ENCODE data around the gene COA5. TPM values are rescaled to one million over a fixed set of nuclear protein-coding genes. Genes with fewer than 3 reads are reported as not detected.

COA5 gene
- total RNA-seq, 4 donors from 2014 or later: 14.3 to 31.3 (median 29.0) TPM

GRCh38 chr2:98634406-98635092, 26.2 kb upstream of the COA5 start:
- intact Hi-C loops (cut with DNase I; ENCODE audit: low total_unique reads): no loop called here
- WGBS, 2 donors: 82 to 84% methylated on average over 9 of the region's 9 CpGs
- DNase-seq (ENCODE audit: low spot score in 2 of 2): no peak
- TF ChIP-seq CTCF (IDR thresholded peaks at IDR 0.05): no peak
- no peak for TF ChIP-seq POLR2A (IDR thresholded peaks at IDR 0.05)
- no peak overlapping the region for H3K4me3 ChIP-seq (ENCODE audit: low read depth, poor library complexity, severe bottlenecking)

GRCh38 chr2:98632351-98632750, 24.0 kb upstream of the COA5 start:
- WGBS, 2 donors: 83 to 87% methylated on average over 3 of the region's 3 CpGs
- H3K4me3 ChIP-seq (ENCODE audit: low read depth, poor library complexity, severe bottlenecking): no peak overlapping the region
- intact Hi-C loops (cut with DNase I; ENCODE audit: low total_unique reads): no loop called here
- DNase-seq (ENCODE audit: low spot score in 2 of 2): no peak
- TF ChIP-seq CTCF (IDR thresholded peaks at IDR 0.05): no peak
- no peak for TF ChIP-seq POLR2A (IDR thresholded peaks at IDR 0.05)

GRCh38 chr2:98623657-98624056, 15.3 kb upstream of the COA5 start:
- TF ChIP-seq POLR2A (IDR thresholded peaks at IDR 0.05) (no peak), CTCF (IDR thresholded peaks at IDR 0.05) (no peak)
- H3K4me3 ChIP-seq (ENCODE audit: low read depth, poor library complexity, severe bottlenecking): no peak overlapping the region
- DNase-seq (ENCODE audit: low spot score in 2 of 2): peak in 1 of 2 donors; percentile 38
- 76 to 78% methylated on average over 5 of the region's 5 CpGs for WGBS, 2 donors
- intact Hi-C loops (cut with DNase I; ENCODE audit: low total_unique reads): no loop called here

- no peak for DNase-seq (ENCODE audit: low spot score in 2 of 2)
- TF ChIP-seq CTCF (IDR thresholded peaks at IDR 0.05): no peak
- no peak for TF ChIP-seq POLR2A (IDR thresholded peaks at IDR 0.05)
- intact Hi-C loops (cut with DNase I; ENCODE audit: low total_unique reads): no loop called here
- H3K4me3 ChIP-seq (ENCODE audit: low read depth, poor library complexity, severe bottlenecking): no peak overlapping the region
- 56 to 59% methylated on average over 5 of the region's 5 CpGs for WGBS, 2 donors
These were observed 8.8 kb upstream of the COA5 start for GRCh38 chr2:98617149-98617548.

GRCh38 chr2:98615481-98615880, 7.2 kb upstream of the COA5 start:
- intact Hi-C loops (cut with DNase I; ENCODE audit: low total_unique reads): no loop called here
- 76 to 83% methylated on average over 5 of the region's 5 CpGs for WGBS, 2 donors
- TF ChIP-seq CTCF (IDR thresholded peaks at IDR 0.05): no peak
- DNase-seq (ENCODE audit: low spot score in 2 of 2): no peak
- no peak overlapping the region for H3K4me3 ChIP-seq (ENCODE audit: low read depth, poor library complexity, severe bottlenecking)
